HG03066 (cell line): ENCODE data around the gene MRPS18A.
"Not testable (repeated sequence)": the region's sequence is repeated elsewhere in the genome, so short reads cannot be mapped to it uniquely, and the experiment has no call there.

Source experiments
- ATAC-seq: cut with Tn5 transposase; IDR thresholded peaks from one replicate; pipeline ENCODE4 v1.9.1; 2021; ENCODE audit warnings: low read depth; ENCODE audit not compliant: unreplicated experiment

Gene MRPS18A

GRCh38 chr6:43671801-43672690, 15.5 kb downstream of the MRPS18A start:
- ATAC-seq: no peak

GRCh38 chr6:43671011-43671800, 16.4 kb downstream of the MRPS18A start:
- ATAC-seq: no peak

- no peak for ATAC-seq
These were observed 17.0 kb downstream of the MRPS18A start for GRCh38 chr6:43670623-43670986.

- ATAC-seq: no peak
These were observed 17.5 kb downstream of the MRPS18A start for GRCh38 chr6:43669922-43670622.

- no peak for ATAC-seq
These were observed 18.3 kb downstream of the MRPS18A start for GRCh38 chr6:43669050-43669921.

- peak; percentile 53 for ATAC-seq
These were observed 19.2 kb downstream of the MRPS18A start for GRCh38 chr6:43668151-43669028.

- no peak for ATAC-seq
These were observed 20.1 kb downstream of the MRPS18A start for GRCh38 chr6:43667245-43668150.

- no peak for ATAC-seq
These were observed 21.2 kb downstream of the MRPS18A start for GRCh38 chr6:43666196-43666920.

GRCh38 chr6:43665376-43665775, 22.2 kb downstream of the MRPS18A start:
- no peak for ATAC-seq

GRCh38 chr6:43662948-43663347, 24.6 kb downstream of the MRPS18A start:
- not testable (repeated sequence) for ATAC-seq

GRCh38 chr6:43658161-43658560, 29.4 kb downstream of the MRPS18A start:
- no peak for ATAC-seq

GRCh38 chr6:43657221-43657802, 30.3 kb downstream of the MRPS18A start:
- no peak for ATAC-seq

- ATAC-seq: not testable (repeated sequence)
These were observed 34.8 kb downstream of the MRPS18A start for GRCh38 chr6:43652822-43653221.

- no peak for ATAC-seq
These were observed 39.3 kb downstream of the MRPS18A start for GRCh38 chr6:43648248-43648647.

- ATAC-seq: no peak
These were observed 40.0 kb downstream of the MRPS18A start for GRCh38 chr6:43647613-43648012.

- ATAC-seq: no peak
These were observed 42.0 kb downstream of the MRPS18A start for GRCh38 chr6:43645613-43645964.

GRCh38 chr6:43644940-43645612, 42.5 kb downstream of the MRPS18A start, which contains the start of gene RSPH9:
TSS of gene RSPH9 (plus strand) at chr6:43645036. CDS start at chr6:43645099, 63 bp downstream.
- no peak for ATAC-seq
